ENCODE data around the gene SETBP1. TPM values are rescaled to one million over a fixed set of nuclear protein-coding genes. Genes with fewer than 3 reads are reported as not detected.

The SETBP1 gene
- total RNA-seq, 1 experiment from 2014 or later, result 2.7 TPM

- DNase-seq (ENCODE audit: low read depth), result no peak
Measured at GRCh38 chr18:44758861-44759631, 78.4 kb downstream of the SETBP1 start.

GRCh38 chr18:44759925-44760342, 79.2 kb downstream of the SETBP1 start:
- DNase-seq (ENCODE audit: low read depth), result no peak

GRCh38 chr18:44761812-44762211, 81.1 kb downstream of the SETBP1 start:
- DNase-seq (ENCODE audit: low read depth), result no peak

GRCh38 chr18:44763327-44763726, 82.6 kb downstream of the SETBP1 start:
- no peak for DNase-seq (ENCODE audit: low read depth)

GRCh38 chr18:44764863-44765262, 84.2 kb downstream of the SETBP1 start:
- no peak for DNase-seq (ENCODE audit: low read depth)

- DNase-seq (ENCODE audit: low read depth), result no peak
Measured at GRCh38 chr18:44765456-44765855, 84.8 kb downstream of the SETBP1 start.

- no peak for DNase-seq (ENCODE audit: low read depth)
Measured at GRCh38 chr18:44766450-44766849, 85.8 kb downstream of the SETBP1 start.

GRCh38 chr18:44767807-44768206, 87.1 kb downstream of the SETBP1 start:
- DNase-seq (ENCODE audit: low read depth), result no peak

GRCh38 chr18:44770641-44771040, 90.0 kb downstream of the SETBP1 start:
- no peak for DNase-seq (ENCODE audit: low read depth)

- no peak for DNase-seq (ENCODE audit: low read depth)
Measured at GRCh38 chr18:44771572-44771955, 90.9 kb downstream of the SETBP1 start.

- no peak for DNase-seq (ENCODE audit: low read depth)
Measured at GRCh38 chr18:44771956-44772917, 91.5 kb downstream of the SETBP1 start.

GRCh38 chr18:44773640-44774155, 93.0 kb downstream of the SETBP1 start:
- no peak for DNase-seq (ENCODE audit: low read depth)

- DNase-seq (ENCODE audit: low read depth), result no peak
Measured at GRCh38 chr18:44774191-44774590, 93.5 kb downstream of the SETBP1 start.

- DNase-seq (ENCODE audit: low read depth), result no peak
Measured at GRCh38 chr18:44777457-44778192, 96.9 kb downstream of the SETBP1 start.

GRCh38 chr18:44778788-44779187, 98.1 kb downstream of the SETBP1 start:
- DNase-seq (ENCODE audit: low read depth), result no peak

GRCh38 chr18:44779753-44780292, 99.1 kb downstream of the SETBP1 start:
- DNase-seq (ENCODE audit: low read depth), result no peak

GRCh38 chr18:44781886-44782285, 101.2 kb downstream of the SETBP1 start:
- peak; percentile 45 for DNase-seq (ENCODE audit: low read depth)

- no peak for DNase-seq (ENCODE audit: low read depth)
Measured at GRCh38 chr18:44782617-44783016, 101.9 kb downstream of the SETBP1 start.

- DNase-seq (ENCODE audit: low read depth), result no peak
Measured at GRCh38 chr18:44783371-44783770, 102.7 kb downstream of the SETBP1 start.

GRCh38 chr18:44786257-44786656, 105.6 kb downstream of the SETBP1 start:
- no peak for DNase-seq (ENCODE audit: low read depth)

GRCh38 chr18:44786688-44787087, 106.0 kb downstream of the SETBP1 start:
- DNase-seq (ENCODE audit: low read depth), result no peak
